HepG2 (cell line): ENCODE data around the gene MTA1. TPM values are rescaled to one million over a fixed set of nuclear protein-coding genes. Genes with fewer than 3 reads are reported as not detected.

Experiments used
- ATAC-seq: fragments of 200-7000 bp; cut with Tn5 transposase; 3 replicates; pipeline ENCODE4 v1.9.1; 2020; ENCODE audit warnings: mild to moderate bottlenecking, moderate library complexity
- BruUV-seq: library from RNA; stranded (reverse); fragments of 400-500 nt; replicated peaks from 2 replicates; lab custom pipeline; 2021; lab: Mats Ljungman, UMichigan
- CTCF ChIA-PET: fragments of 300-600 bp; formaldehyde crosslinking; extraction: SDS; loops from one replicate; lab custom pipeline; 2021; ENCODE audit warnings: low total read pairs, inconsistent platforms, low intra/inter-chr PET ratio; lab: Yijun Ruan, JAX
- POLR2A ChIA-PET: fragments of 350-600 bp; sonication (Branson Sonifier 250); formaldehyde crosslinking; loops from one replicate; lab custom pipeline; 2020; ENCODE audit warnings: antibody characterized with exemption, inconsistent platforms; lab: Yijun Ruan, JAX
- DNase-seq: peaks from one replicate; pipeline ENCODE4 v3.0.0-alpha.2; 2015; ENCODE audit warnings: low spot score
- FAIRE-seq: peaks from 3 replicates; lab custom pipeline; 2011; peaks lifted over from hg19 to GRCh38; lab: Jason Lieb, UNC
- H2AFZ ChIP-seq: one replicate; pipeline ENCODE4 v1.6.1; 2011; ENCODE audit warnings: low read length, inconsistent platforms
- H3K27ac ChIP-seq: fragments of 300-600 bp; 3 replicates; pipeline ENCODE4 v1.8.0; 2011; ENCODE audit warnings: mixed run types, mild to moderate bottlenecking, mixed read lengths, low read length, inconsistent platforms; ENCODE audit not compliant: insufficient read depth; ENCODE audit errors: extremely low read length
- H3K27me3 ChIP-seq, 2 experiments: fragments of 200-600 bp in 1 of 2; 2 replicates in 1 of 2; 3 replicates in 1 of 2; pipeline versions ENCODE4 v1.6.0 to v1.8.0; 2011; ENCODE audit warnings: low read length in 2 of 2, mild to moderate bottlenecking in 2 of 2, moderate library complexity in 2 of 2, inconsistent platforms in 1 of 2; ENCODE audit not compliant: insufficient read depth in 2 of 2, control insufficient read depth in 1 of 2
- H3K36me3 ChIP-seq, 2 experiments: fragments of 200-600 bp in 1 of 2; replicated peaks in 1 of 2; 2 replicates in 1 of 2; 3 replicates in 1 of 2; pipeline versions ENCODE4 v1.5.1 to v1.8.0; 2011; ENCODE audit warnings: low read length in 2 of 2, inconsistent platforms in 1 of 2; ENCODE audit not compliant: insufficient read depth in 2 of 2, control insufficient read depth in 1 of 2
- H3K4me1 ChIP-seq: 2 replicates; pipeline ENCODE4 v1.5.1; 2012; ENCODE audit warnings: low read length, inconsistent platforms; ENCODE audit not compliant: insufficient read depth
- H3K4me2 ChIP-seq: 2 replicates; pipeline ENCODE4 v1.6.0; 2011; ENCODE audit warnings: low read depth, low read length, inconsistent platforms
- H3K4me3 ChIP-seq, 3 experiments: fragments of 200-600 bp in 1 of 3; sonication (generic), shearing (Covaris generic) in 1 of 3; replicated peaks in 1 of 3; 2 replicates each; pipeline ENCODE4 v1.5.1; 2011 to 2016; ENCODE audit warnings: low read length in 3 of 3, inconsistent platforms in 2 of 3, low read depth in 2 of 3, mild to moderate bottlenecking in 2 of 3, control low read depth in 1 of 3, mixed read lengths in 1 of 3; ENCODE audit not compliant: insufficient read depth in 1 of 3
- H3K79me2 ChIP-seq: one replicate; pipeline ENCODE4 v1.6.1; 2011; ENCODE audit warnings: low read length, inconsistent platforms; ENCODE audit not compliant: insufficient read depth
- H3K9ac ChIP-seq: 2 replicates; pipeline ENCODE4 v1.6.0; 2011; ENCODE audit warnings: mild to moderate bottlenecking, low read depth, low read length, inconsistent platforms; ENCODE audit not compliant: insufficient read depth
- H3K9me3 ChIP-seq: 2 replicates; pipeline ENCODE4 v1.5.1; 2012; ENCODE audit warnings: mild to moderate bottlenecking, low read length
- H4K20me1 ChIP-seq: 2 replicates; pipeline ENCODE4 v1.6.0; 2011; ENCODE audit warnings: inconsistent platforms, mild to moderate bottlenecking, low read length, moderate library complexity; ENCODE audit not compliant: insufficient read depth
- AGO2 ChIP-seq: fragments of 200-400 bp; formaldehyde crosslinking; optimal IDR thresholded peaks from 2 replicates; pipeline ENCODE3; 2017; ENCODE audit warnings: mild to moderate bottlenecking, low read depth, low read length, moderate library complexity
- ARNT2 ChIP-seq: sonication (generic); formaldehyde crosslinking; IDR thresholded peaks from 2 replicates; pipeline ENCODE4 v1.8.0; 2022; ENCODE audit warnings: mild to moderate bottlenecking, low read depth, missing genetic modification reagents, moderate library complexity
- HES4 ChIP-seq: sonication (generic); formaldehyde crosslinking; IDR thresholded peaks from 2 replicates; pipeline ENCODE4 v1.9.0; 2021; ENCODE audit warnings: mild to moderate bottlenecking, missing genetic modification reagents, borderline replicate concordance
- MED1 ChIP-seq: sonication (generic); formaldehyde crosslinking; IDR thresholded peaks from 2 replicates; pipeline ENCODE4 v1.4.0; 2020; ENCODE audit warnings: missing genetic modification reagents
- NRL ChIP-seq: sonication (generic); formaldehyde crosslinking; IDR thresholded peaks from 2 replicates; pipeline ENCODE4 v1.5.0; 2020; ENCODE audit warnings: missing genetic modification reagents, mild to moderate bottlenecking, moderate library complexity, borderline replicate concordance
- PHB2 ChIP-seq: fragments of 450-650 bp; IDR thresholded peaks from 2 replicates; pipeline ENCODE4 v1.6.1; 2018; ENCODE audit not compliant: partially characterized antibody
- POLR2A ChIP-seq, 2 experiments: IDR thresholded peaks; 2 replicates each; pipeline ENCODE4 v1.6.1; 2011; ENCODE audit warnings: low read depth in 2 of 2, low read length in 2 of 2, mild to moderate bottlenecking in 1 of 2, moderate library complexity in 1 of 2; ENCODE audit not compliant: insufficient read depth in 1 of 2
- RBFOX2 ChIP-seq: fragments of 200-400 bp; formaldehyde crosslinking; IDR thresholded peaks from 2 replicates; pipeline ENCODE4 v1.6.1; 2017; ENCODE audit warnings: low read depth, mild to moderate bottlenecking, low read length
- RBM22 ChIP-seq: fragments of 200-400 bp; formaldehyde crosslinking; optimal IDR thresholded peaks from 2 replicates; pipeline ENCODE3; 2017; ENCODE audit warnings: mild to moderate bottlenecking, low read length, moderate library complexity
- SETDB1 ChIP-seq: sonication (generic); formaldehyde crosslinking; IDR thresholded peaks from 2 replicates; pipeline ENCODE4 v1.5.1; 2020; ENCODE audit warnings: missing genetic modification reagents, mild to moderate bottlenecking, borderline replicate concordance
- TCF7 ChIP-seq: sonication (generic); IDR thresholded peaks from 2 replicates; pipeline ENCODE4 v1.6.1; 2016; ENCODE audit warnings: antibody characterized with exemption, low read depth
- ZNF296 ChIP-seq: sonication (generic); formaldehyde crosslinking; conservative IDR thresholded peaks from 2 replicates; pipeline ENCODE4 v1.5.0; 2020; ENCODE audit warnings: mild to moderate bottlenecking, missing genetic modification reagents
- ZNF546 ChIP-seq: sonication (generic); formaldehyde crosslinking; conservative IDR thresholded peaks from 2 replicates; pipeline ENCODE4 v1.8.1; 2023; ENCODE audit warnings: mild to moderate bottlenecking, missing genetic modification reagents
- ZNF589 ChIP-seq: sonication (generic); formaldehyde crosslinking; conservative IDR thresholded peaks from 2 replicates; pipeline ENCODE4 v1.8.0; 2022; ENCODE audit warnings: mild to moderate bottlenecking, moderate library complexity, missing genetic modification reagents
- ZNF816 ChIP-seq: sonication (generic); formaldehyde crosslinking; IDR thresholded peaks from 2 replicates; pipeline ENCODE4 v1.8.0; 2022; ENCODE audit warnings: missing genetic modification reagents, mild to moderate bottlenecking, borderline replicate concordance
- ZSCAN25 ChIP-seq: sonication (generic); formaldehyde crosslinking; IDR thresholded peaks from 2 replicates; pipeline ENCODE4 v1.8.0; 2022; ENCODE audit warnings: mild to moderate bottlenecking, missing genetic modification reagents
- whole genome bisulfite sequencing: methylation state at CpG from one replicate; pipeline ENCODE4 v1.1.6; 2017; ENCODE audit warnings: low lambda C conversion rate; 5-methylcytosine and 5-hydroxymethylcytosine counted together
- in situ Hi-C: cut with HindIII; loops from 2 replicates; pipeline ENCODE4 v1.10.0; 2017; ENCODE audit warnings: low pct_unique_long_range_greater_than_20kb; ENCODE audit not compliant: extremely low pct_ligation_motif_present
- intact Hi-C: fragments of 100-400 bp; cut with micrococcal nuclease; formaldehyde crosslinking; loops from one replicate; pipeline ENCODE4 v1.10.0; 2022; ENCODE audit not compliant: unreplicated experiment
- polyA plus RNA-seq, 8 experiments: library from polyadenylated mRNA; depleted of rRNA in 3 of 8; stranded (reverse) in 7 of 8; unstranded in 1 of 8; fragments of >200 nt; fragmentation: Illumina TruSeq in 4 of 8; extraction: Trizol in 4 of 8; gene quantifications; 2 replicates each; pipeline versions ENCODE4 v1.2.1 to v1.2.3, GENCODE V29; 2011 to 2016; ENCODE audit warnings: low read depth in 4 of 8, missing spikeins in 1 of 8, mixed read lengths in 1 of 8; ENCODE audit not compliant: insufficient read depth in 1 of 8
- total RNA-seq, 5 experiments: library from RNA; depleted of rRNA; stranded (reverse); fragments of >200 nt; fragmentation: Illumina TruSeq; extraction: Trizol; gene quantifications; 2 replicates each; pipeline ENCODE4 v1.2.3, GENCODE V29; 2016; ENCODE audit warnings: low read depth in 1 of 5
- TF ChIP-seq, protein P1 (sequence below): sonication (generic); formaldehyde crosslinking; IDR thresholded peaks from 2 replicates; pipeline ENCODE4 v1.8.1; 2023; ENCODE audit warnings: mild to moderate bottlenecking, missing genetic modification reagents, borderline replicate concordance
- TF ChIP-seq, protein P2 (sequence below): sonication (generic); formaldehyde crosslinking; IDR thresholded peaks from 2 replicates; pipeline ENCODE4 v1.8.1; 2022; ENCODE audit warnings: mild to moderate bottlenecking, missing genetic modification reagents
- TF ChIP-seq, protein P3 (sequence below): sonication (generic); formaldehyde crosslinking; IDR thresholded peaks from 2 replicates; pipeline ENCODE4 v1.8.1; 2023; ENCODE audit warnings: mild to moderate bottlenecking, moderate library complexity, missing genetic modification reagents
- TF ChIP-seq, protein P4 (sequence below): sonication (generic); formaldehyde crosslinking; IDR thresholded peaks from 2 replicates; pipeline ENCODE4 v1.4.0; 2020; ENCODE audit warnings: missing genetic modification reagents

MTA1 gene
- total and polyA plus RNA-seq, 2 of the 13 experiments (the other 11 are each of a cell fraction or from before 2014, with no cell fraction given) = 35.2 to 85.8 TPM

DNA sequence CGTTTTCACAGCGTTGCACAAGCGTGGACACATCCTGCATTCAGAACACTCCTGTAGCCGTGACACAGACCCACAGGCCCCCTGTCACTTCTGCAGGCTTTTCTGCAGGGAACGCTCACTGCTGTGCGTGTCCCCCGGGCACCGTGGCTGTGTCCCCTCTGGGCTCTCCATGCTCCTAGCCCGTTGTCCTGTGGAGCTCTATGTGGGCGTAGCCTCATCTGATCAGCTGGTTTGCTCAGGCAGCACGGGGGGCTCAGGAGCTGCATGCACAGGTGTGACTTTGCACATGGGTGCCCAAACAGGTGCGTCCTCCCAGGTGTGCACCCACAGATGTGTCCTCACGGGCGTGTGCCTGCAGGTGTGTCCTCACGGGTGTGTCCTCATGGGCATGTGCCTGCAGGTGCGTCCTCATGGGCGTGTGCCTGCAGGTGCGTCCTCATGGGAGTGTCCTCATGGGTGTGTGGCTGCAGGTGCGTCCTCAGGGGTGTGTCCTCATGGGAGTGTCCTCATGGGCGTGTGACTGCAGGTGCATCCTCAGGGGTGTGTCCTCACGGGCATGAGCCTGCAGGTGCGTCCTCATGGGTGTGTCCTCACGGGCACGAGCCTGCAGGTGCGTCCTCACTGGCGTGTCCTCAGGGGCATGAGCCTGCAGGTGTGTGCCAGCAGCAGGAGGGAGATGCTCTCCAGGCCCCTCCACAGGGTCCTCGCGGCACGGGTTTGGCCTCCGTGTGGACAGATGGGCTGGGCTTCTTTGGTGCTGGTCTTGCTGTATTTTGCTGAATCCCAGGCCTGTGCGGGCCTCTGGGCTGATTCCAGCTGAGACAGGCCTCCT lies 17.5 kb downstream of the MTA1 start:
- FAIRE-seq (no peak), DNase-seq (no peak), ATAC-seq (no peak)
- H3K79me2 ChIP-seq = peaks cover 36% of the 10 kb centered on the region
- H3K4me3 ChIP-seq = no peak overlapping the region
- H3K9ac ChIP-seq = no peak overlapping the region
- H4K20me1 ChIP-seq = 0 out of 2 replicates have a peak, but pooled peaks cover 3% of the 10 kb centered on the region
- no peak for TF ChIP-seq ZNF816 (CRISPR knock-in tag)
- TF ChIP-seq, protein P1, sequence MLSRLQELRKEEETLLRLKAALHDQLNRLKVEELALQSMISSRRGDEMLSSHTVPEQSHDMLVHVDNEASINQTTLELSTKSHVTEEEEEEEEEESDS = no peak
- no peak for TF ChIP-seq NRL (CRISPR knock-in tag)
- TF ChIP-seq, protein P2, sequence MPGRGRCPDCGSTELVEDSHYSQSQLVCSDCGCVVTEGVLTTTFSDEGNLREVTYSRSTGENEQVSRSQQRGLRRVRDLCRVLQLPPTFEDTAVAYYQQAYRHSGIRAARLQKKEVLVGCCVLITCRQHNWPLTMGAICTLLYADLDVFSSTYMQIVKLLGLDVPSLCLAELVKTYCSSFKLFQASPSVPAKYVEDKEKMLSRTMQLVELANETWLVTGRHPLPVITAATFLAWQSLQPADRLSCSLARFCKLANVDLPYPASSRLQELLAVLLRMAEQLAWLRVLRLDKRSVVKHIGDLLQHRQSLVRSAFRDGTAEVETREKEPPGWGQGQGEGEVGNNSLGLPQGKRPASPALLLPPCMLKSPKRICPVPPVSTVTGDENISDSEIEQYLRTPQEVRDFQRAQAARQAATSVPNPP (CRISPR knock-in tag) = no peak
- TF ChIP-seq RBM22 = no peak
- TF ChIP-seq, protein P3, sequence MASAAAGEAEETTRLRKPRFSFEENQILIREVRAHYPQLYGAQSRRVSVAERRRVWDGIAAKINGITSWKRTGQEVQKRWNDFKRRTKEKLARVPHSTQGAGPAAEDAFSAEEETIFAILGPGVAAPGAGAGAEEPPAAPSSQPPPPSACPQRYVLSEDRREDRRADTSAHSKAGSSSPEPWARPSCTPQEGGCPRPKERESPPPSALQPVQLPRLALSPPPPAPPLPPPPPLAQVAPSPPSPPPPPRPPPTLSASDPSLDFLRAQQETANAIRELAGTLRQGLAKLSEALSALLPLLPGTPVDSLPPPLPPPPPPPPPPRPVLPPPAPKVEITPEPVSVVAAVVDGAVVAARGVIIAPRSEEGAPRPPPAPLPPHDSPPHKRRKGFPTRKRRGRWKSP (CRISPR knock-in tag) = no peak
- TF ChIP-seq, protein P4, sequence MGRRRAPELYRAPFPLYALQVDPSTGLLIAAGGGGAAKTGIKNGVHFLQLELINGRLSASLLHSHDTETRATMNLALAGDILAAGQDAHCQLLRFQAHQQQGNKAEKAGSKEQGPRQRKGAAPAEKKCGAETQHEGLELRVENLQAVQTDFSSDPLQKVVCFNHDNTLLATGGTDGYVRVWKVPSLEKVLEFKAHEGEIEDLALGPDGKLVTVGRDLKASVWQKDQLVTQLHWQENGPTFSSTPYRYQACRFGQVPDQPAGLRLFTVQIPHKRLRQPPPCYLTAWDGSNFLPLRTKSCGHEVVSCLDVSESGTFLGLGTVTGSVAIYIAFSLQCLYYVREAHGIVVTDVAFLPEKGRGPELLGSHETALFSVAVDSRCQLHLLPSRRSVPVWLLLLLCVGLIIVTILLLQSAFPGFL = no peak
- TF ChIP-seq POLR2A (IDR thresholded peaks at IDR 0.05; ENCODE audit: insufficient read depth in 1 of 2, low read depth in 2 of 2, low read length in 2 of 2) = peak in 1 of 2 experiments; percentile 18; a peak in 1 of 4 replicates
- TF ChIP-seq RBFOX2 = peak; percentile 53; the same call in 1 of the 2 replicates
- TF ChIP-seq ZNF546 (CRISPR knock-in tag) = no peak
- TF ChIP-seq ZSCAN25 (CRISPR knock-in tag) = no peak
- TF ChIP-seq PHB2 = no peak
- TF ChIP-seq MED1 (CRISPR knock-in tag) = no peak
- no peak for TF ChIP-seq ZNF589 (CRISPR knock-in tag)
- no peak for TF ChIP-seq TCF7
- TF ChIP-seq AGO2 = peak; percentile 64
- no peak for TF ChIP-seq ZNF296 (CRISPR knock-in tag)
- TF ChIP-seq SETDB1 = no peak
- TF ChIP-seq ARNT2 = no peak
- TF ChIP-seq HES4 (CRISPR knock-in tag) = no peak
- H3K4me1 ChIP-seq = no peaks in the 10 kb centered on the region
- in situ Hi-C loops = no loop called here
- 96% methylated on average over 13 of the region's 31 CpGs for WGBS
- H3K4me2 ChIP-seq = no peak overlapping the region
- peaks cover 8 to 25% of the 10 kb centered on the region in 2 experiments for H3K36me3 ChIP-seq
- intact Hi-C loops = no loop called here
- no peaks in the 10 kb centered on the region for H3K27me3 ChIP-seq
- H2AFZ ChIP-seq = no peak overlapping the region
- no peaks in the 10 kb centered on the region for H3K9me3 ChIP-seq
- no peak overlapping the region for H3K27ac ChIP-seq
- CTCF ChIA-PET = no interaction called here
- no TSS peak for BruUV-seq
- POLR2A ChIA-PET = no interaction called here
